ENCODE measurements around the gene MSH5.
"Not testable (repeated sequence)": the region's sequence is repeated elsewhere in the genome, so short reads cannot be mapped to it uniquely, and the experiment has no call there.

The MSH5 gene

DNA sequence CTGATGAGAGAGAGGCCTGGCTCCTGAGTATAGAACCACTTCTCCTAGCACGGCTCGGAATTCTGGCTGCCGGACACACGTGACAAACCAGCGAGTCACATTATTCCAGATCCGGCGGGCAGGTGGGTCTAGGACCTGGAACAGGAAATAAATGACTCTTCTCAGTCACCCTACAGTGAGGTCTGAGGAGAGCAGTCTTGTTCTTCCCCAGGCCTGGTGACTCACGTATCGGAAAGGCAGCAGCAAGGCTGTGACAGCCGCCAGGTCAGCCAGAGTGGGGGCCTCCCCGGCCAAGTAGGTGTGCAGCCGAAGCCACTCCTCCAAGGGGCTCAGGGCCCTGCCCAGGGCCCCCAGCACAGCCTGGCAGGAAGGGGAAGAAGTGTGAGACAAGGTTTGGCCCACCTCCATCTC is 53.0 kb downstream of the MSH5 start:
- no peak for TF ChIP-seq CTCF (IDR thresholded peaks at IDR 0.05; ENCODE audit: extremely low read depth, missing control alignments)

GRCh38 chr6:31793927-31794245 is 54.1 kb downstream of the MSH5 start:
- not testable (repeated sequence) for DNase-seq (ENCODE audit: low spot score)

More for the DNA sequence above, 53.0 kb downstream of the MSH5 start:
- DNase-seq (ENCODE audit: low spot score): no peak

GRCh38 chr6:31794294-31794865 is 54.6 kb downstream of the MSH5 start:
- DNase-seq (ENCODE audit: low spot score): peak; percentile 34
- TF ChIP-seq CTCF (IDR thresholded peaks at IDR 0.05; ENCODE audit: extremely low read depth, missing control alignments): no peak

- TF ChIP-seq CTCF (IDR thresholded peaks at IDR 0.05; ENCODE audit: extremely low read depth, missing control alignments): no peak
- DNase-seq (ENCODE audit: low spot score): no peak
Measured at GRCh38 chr6:31794866-31795615, 55.2 kb downstream of the MSH5 start.

GRCh38 chr6:31795616-31796298 is 56.0 kb downstream of the MSH5 start, which contains the start of gene VARS1:
TSS of gene VARS1 (minus strand) at chr6:31795752. CDS start at chr6:31795217, 535 bp downstream.
- peak; percentile 98 for TF ChIP-seq CTCF (IDR thresholded peaks at IDR 0.05; ENCODE audit: extremely low read depth, missing control alignments)
- DNase-seq (ENCODE audit: low spot score): peak; percentile 98

GRCh38 chr6:31796993-31797385 is 57.2 kb downstream of the MSH5 start:
- DNase-seq (ENCODE audit: low spot score): no peak
- TF ChIP-seq CTCF (IDR thresholded peaks at IDR 0.05; ENCODE audit: extremely low read depth, missing control alignments): no peak

DNA sequence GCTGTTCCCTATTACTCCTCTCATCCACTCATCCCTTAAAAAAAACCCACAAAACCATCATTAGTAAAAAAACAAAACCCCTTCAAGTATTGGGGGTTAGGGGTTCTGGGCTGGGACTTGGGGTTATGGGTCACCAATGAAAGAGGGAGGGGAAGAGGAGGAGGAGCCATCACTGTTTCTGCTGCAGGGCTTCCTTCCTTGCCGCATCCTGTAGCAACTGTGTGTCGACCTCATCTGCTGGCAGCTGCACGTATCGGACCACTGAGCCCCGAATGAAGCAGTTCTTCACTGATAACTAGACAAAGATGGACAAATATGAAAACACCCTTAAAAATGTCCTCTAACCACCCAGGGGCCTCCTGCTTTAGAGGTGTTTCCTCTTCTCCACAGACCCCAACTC is 57.8 kb downstream of the MSH5 start:
- no peak for TF ChIP-seq CTCF (IDR thresholded peaks at IDR 0.05; ENCODE audit: extremely low read depth, missing control alignments)
- peak; percentile 38 for DNase-seq (ENCODE audit: low spot score)

All from GM20000 (cell line).